ENCODE measurements around the gene NR2F2.
A peak's percentile ranks its signal among the peaks of the same experiment; 100 is the strongest.

DNA sequence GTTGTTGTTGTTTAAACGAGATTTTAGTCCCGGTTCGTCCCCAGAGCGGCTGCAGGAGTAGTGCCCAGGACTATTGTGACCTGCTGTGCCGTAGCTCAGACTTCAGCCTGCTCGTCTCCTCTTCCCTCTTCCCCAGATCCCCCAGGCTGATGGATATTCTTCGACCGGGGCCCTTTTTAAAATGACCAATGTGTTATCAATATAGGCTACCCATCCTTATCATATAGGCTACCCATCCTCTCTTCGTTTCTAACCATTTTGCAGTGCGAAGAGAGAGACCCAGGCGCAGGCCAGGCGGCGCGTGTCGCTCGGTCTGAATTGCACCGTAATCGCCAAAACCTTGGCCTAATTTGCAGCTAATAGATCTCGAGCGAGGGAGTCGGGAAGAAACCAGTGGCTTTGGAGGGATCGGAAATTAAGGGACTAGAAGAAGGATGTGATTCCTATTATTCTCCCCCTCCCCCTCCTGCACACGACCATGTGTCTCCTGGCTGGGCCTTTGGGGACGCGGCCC, 23.0 kb downstream of the NR2F2 start:
- no peak for TF ChIP-seq NRF1 (IDR thresholded peaks at IDR 0.05; ENCODE audit: low read depth, low read length)
- TF ChIP-seq SMC3 (IDR thresholded peaks at IDR 0.05; ENCODE audit: low read depth, low read length): no peak
- TF ChIP-seq, protein P1, sequence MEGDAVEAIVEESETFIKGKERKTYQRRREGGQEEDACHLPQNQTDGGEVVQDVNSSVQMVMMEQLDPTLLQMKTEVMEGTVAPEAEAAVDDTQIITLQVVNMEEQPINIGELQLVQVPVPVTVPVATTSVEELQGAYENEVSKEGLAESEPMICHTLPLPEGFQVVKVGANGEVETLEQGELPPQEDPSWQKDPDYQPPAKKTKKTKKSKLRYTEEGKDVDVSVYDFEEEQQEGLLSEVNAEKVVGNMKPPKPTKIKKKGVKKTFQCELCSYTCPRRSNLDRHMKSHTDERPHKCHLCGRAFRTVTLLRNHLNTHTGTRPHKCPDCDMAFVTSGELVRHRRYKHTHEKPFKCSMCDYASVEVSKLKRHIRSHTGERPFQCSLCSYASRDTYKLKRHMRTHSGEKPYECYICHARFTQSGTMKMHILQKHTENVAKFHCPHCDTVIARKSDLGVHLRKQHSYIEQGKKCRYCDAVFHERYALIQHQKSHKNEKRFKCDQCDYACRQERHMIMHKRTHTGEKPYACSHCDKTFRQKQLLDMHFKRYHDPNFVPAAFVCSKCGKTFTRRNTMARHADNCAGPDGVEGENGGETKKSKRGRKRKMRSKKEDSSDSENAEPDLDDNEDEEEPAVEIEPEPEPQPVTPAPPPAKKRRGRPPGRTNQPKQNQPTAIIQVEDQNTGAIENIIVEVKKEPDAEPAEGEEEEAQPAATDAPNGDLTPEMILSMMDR (IDR thresholded peaks at IDR 0.05): no peak
- TF ChIP-seq, protein P2, sequence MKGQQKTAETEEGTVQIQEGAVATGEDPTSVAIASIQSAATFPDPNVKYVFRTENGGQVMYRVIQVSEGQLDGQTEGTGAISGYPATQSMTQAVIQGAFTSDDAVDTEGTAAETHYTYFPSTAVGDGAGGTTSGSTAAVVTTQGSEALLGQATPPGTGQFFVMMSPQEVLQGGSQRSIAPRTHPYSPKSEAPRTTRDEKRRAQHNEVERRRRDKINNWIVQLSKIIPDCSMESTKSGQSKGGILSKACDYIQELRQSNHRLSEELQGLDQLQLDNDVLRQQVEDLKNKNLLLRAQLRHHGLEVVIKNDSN (IDR thresholded peaks at IDR 0.05; ENCODE audit: borderline replicate concordance, low read depth): no peak
- no peak for TF ChIP-seq RAD21 (IDR thresholded peaks at IDR 0.05; ENCODE audit: low read length)
- TF ChIP-seq, protein P3, sequence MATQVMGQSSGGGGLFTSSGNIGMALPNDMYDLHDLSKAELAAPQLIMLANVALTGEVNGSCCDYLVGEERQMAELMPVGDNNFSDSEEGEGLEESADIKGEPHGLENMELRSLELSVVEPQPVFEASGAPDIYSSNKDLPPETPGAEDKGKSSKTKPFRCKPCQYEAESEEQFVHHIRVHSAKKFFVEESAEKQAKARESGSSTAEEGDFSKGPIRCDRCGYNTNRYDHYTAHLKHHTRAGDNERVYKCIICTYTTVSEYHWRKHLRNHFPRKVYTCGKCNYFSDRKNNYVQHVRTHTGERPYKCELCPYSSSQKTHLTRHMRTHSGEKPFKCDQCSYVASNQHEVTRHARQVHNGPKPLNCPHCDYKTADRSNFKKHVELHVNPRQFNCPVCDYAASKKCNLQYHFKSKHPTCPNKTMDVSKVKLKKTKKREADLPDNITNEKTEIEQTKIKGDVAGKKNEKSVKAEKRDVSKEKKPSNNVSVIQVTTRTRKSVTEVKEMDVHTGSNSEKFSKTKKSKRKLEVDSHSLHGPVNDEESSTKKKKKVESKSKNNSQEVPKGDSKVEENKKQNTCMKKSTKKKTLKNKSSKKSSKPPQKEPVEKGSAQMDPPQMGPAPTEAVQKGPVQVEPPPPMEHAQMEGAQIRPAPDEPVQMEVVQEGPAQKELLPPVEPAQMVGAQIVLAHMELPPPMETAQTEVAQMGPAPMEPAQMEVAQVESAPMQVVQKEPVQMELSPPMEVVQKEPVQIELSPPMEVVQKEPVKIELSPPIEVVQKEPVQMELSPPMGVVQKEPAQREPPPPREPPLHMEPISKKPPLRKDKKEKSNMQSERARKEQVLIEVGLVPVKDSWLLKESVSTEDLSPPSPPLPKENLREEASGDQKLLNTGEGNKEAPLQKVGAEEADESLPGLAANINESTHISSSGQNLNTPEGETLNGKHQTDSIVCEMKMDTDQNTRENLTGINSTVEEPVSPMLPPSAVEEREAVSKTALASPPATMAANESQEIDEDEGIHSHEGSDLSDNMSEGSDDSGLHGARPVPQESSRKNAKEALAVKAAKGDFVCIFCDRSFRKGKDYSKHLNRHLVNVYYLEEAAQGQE (IDR thresholded peaks at IDR 0.05; ENCODE audit: low read depth, low read length): no peak
- no peak for TF ChIP-seq POLR2AphosphoS5 (IDR thresholded peaks at IDR 0.05; ENCODE audit: low read depth, low read length)
- no peak for TF ChIP-seq TCF12 (IDR thresholded peaks at IDR 0.05)
- TF ChIP-seq EZH2phosphoT487 (IDR thresholded peaks at IDR 0.05; ENCODE audit: borderline replicate concordance, low read depth): peak; percentile 60; the same call in 1 of the 2 replicates
- TF ChIP-seq EP300 (IDR thresholded peaks at IDR 0.05; ENCODE audit: borderline replicate concordance in 1 of 2, low read depth in 1 of 2, low read length in 1 of 2): no peak
- TF ChIP-seq, protein P4, sequence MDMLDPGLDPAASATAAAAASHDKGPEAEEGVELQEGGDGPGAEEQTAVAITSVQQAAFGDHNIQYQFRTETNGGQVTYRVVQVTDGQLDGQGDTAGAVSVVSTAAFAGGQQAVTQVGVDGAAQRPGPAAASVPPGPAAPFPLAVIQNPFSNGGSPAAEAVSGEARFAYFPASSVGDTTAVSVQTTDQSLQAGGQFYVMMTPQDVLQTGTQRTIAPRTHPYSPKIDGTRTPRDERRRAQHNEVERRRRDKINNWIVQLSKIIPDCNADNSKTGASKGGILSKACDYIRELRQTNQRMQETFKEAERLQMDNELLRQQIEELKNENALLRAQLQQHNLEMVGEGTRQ (IDR thresholded peaks at IDR 0.05; ENCODE audit: borderline replicate concordance, low read depth, low read length): no peak
